Measurements from ENCODE around the gene FBXL7. TPM values are rescaled to one million over a fixed set of nuclear protein-coding genes. Genes with fewer than 3 reads are reported as not detected.

Gene FBXL7
- total and polyA plus RNA-seq, 5 donors, result 10.2 to 22.2 (median 17.9) TPM

GRCh38 chr5:15734058-15734457 lies 234.1 kb downstream of the FBXL7 start:
- DNase-seq, result peak in 1 of 3 donors; percentile 50
- intact Hi-C loops (cut with DNase I), result no loop called here

GRCh38 chr5:15737036-15737821 lies 237.2 kb downstream of the FBXL7 start:
- peak; percentile 18 to 44 for ATAC-seq
- H3K27me3 ChIP-seq (ENCODE audit: control insufficient read depth, insufficient read depth), result no peaks in the 10 kb centered on the region
- no peaks in the 10 kb centered on the region for H3K9me3 ChIP-seq (ENCODE audit: control insufficient read depth, low read length)
- no peak overlapping the region for H3K4me3 ChIP-seq (ENCODE audit: low read length)
- WGBS, result 56% methylated on average over 8 of the region's 8 CpGs
- DNase-seq, result no peak
- peaks cover 5% of the 10 kb centered on the region for H3K4me1 ChIP-seq (ENCODE audit: control insufficient read depth, insufficient read depth, low read length)
- intact Hi-C loops (cut with DNase I), result no loop called here
- H3K27ac ChIP-seq (ENCODE audit: low read length), result no peak overlapping the region

More at GRCh38 chr5:15734058-15734457, 234.1 kb downstream of the FBXL7 start:
- no peak overlapping the region for H3K4me3 ChIP-seq (ENCODE audit: low read length)
- 92% methylated on average over 7 of the region's 7 CpGs for WGBS
- peaks cover 5% of the 10 kb centered on the region for H3K4me1 ChIP-seq (ENCODE audit: control insufficient read depth, insufficient read depth, low read length)
- no peak for ATAC-seq
- no peak overlapping the region for H3K27ac ChIP-seq (ENCODE audit: low read length)
- no peaks in the 10 kb centered on the region for H3K9me3 ChIP-seq (ENCODE audit: control insufficient read depth, low read length)
- H3K27me3 ChIP-seq (ENCODE audit: control insufficient read depth, insufficient read depth), result no peaks in the 10 kb centered on the region

GRCh38 chr5:15737871-15738664 lies 238.1 kb downstream of the FBXL7 start:
- WGBS, result 42% methylated on average over 5 of the region's 5 CpGs
- no peaks in the 10 kb centered on the region for H3K9me3 ChIP-seq (ENCODE audit: control insufficient read depth, low read length)
- peaks cover 5% of the 10 kb centered on the region for H3K4me1 ChIP-seq (ENCODE audit: control insufficient read depth, insufficient read depth, low read length)
- H3K27ac ChIP-seq (ENCODE audit: low read length), result no peak overlapping the region
- peak; percentile 70 for ATAC-seq
- intact Hi-C loops (cut with DNase I), result no loop called here
- DNase-seq, result no peak
- no peaks in the 10 kb centered on the region for H3K27me3 ChIP-seq (ENCODE audit: control insufficient read depth, insufficient read depth)
- no peak overlapping the region for H3K4me3 ChIP-seq (ENCODE audit: low read length)

GRCh38 chr5:15740383-15740782 lies 240.4 kb downstream of the FBXL7 start:
- Histone ChIP-seq H3K9me3 (ENCODE audit: control insufficient read depth, low read length) (no peaks in the 10 kb centered on the region), H3K27me3 (ENCODE audit: control insufficient read depth, insufficient read depth) (no peaks in the 10 kb centered on the region), H3K27ac (ENCODE audit: low read length) (no peak overlapping the region), H3K4me1 (ENCODE audit: control insufficient read depth, insufficient read depth, low read length) (peaks cover 5% of the 10 kb centered on the region), H3K4me3 (ENCODE audit: low read length) (no peak overlapping the region)
- ATAC-seq (no peak), DNase-seq (no peak)
- intact Hi-C loops (cut with DNase I), result no loop called here

- WGBS, result 66% methylated on average over 5 of the region's 5 CpGs
- DNase-seq, result no peak
- no peak overlapping the region for H3K4me3 ChIP-seq (ENCODE audit: low read length)
- intact Hi-C loops (cut with DNase I), result no loop called here
- no peaks in the 10 kb centered on the region for H3K9me3 ChIP-seq (ENCODE audit: control insufficient read depth, low read length)
- H3K27ac ChIP-seq (ENCODE audit: low read length), result no peak overlapping the region
- peaks cover 5% of the 10 kb centered on the region for H3K4me1 ChIP-seq (ENCODE audit: control insufficient read depth, insufficient read depth, low read length)
- no peak for ATAC-seq
- no peaks in the 10 kb centered on the region for H3K27me3 ChIP-seq (ENCODE audit: control insufficient read depth, insufficient read depth)
Observed at GRCh38 chr5:15741591-15741990, 241.6 kb downstream of the FBXL7 start.

GRCh38 chr5:15746833-15747232 lies 246.9 kb downstream of the FBXL7 start:
- Histone ChIP-seq H3K4me3 (ENCODE audit: low read length) (no peak overlapping the region), H3K27ac (ENCODE audit: low read length) (no peak overlapping the region), H3K9me3 (ENCODE audit: control insufficient read depth, low read length) (no peaks in the 10 kb centered on the region), H3K27me3 (ENCODE audit: control insufficient read depth, insufficient read depth) (no peaks in the 10 kb centered on the region), H3K4me1 (ENCODE audit: control insufficient read depth, insufficient read depth, low read length) (no peaks in the 10 kb centered on the region)
- ATAC-seq (no peak), DNase-seq (no peak)
- intact Hi-C loops (cut with DNase I), result no loop called here
- whole genome bisulfite sequencing, result 80% methylated on average over 2 of the region's 2 CpGs

GRCh38 chr5:15748266-15748665 lies 248.3 kb downstream of the FBXL7 start:
- no peaks in the 10 kb centered on the region for H3K9me3 ChIP-seq (ENCODE audit: control insufficient read depth, low read length)
- intact Hi-C loops (cut with DNase I), result no loop called here
- no peak overlapping the region for H3K27ac ChIP-seq (ENCODE audit: low read length)
- ATAC-seq (no peak), DNase-seq (no peak)
- 81% methylated on average over 2 of the region's 2 CpGs for WGBS
- H3K27me3 ChIP-seq (ENCODE audit: control insufficient read depth, insufficient read depth), result no peaks in the 10 kb centered on the region
- no peak overlapping the region for H3K4me3 ChIP-seq (ENCODE audit: low read length)
- H3K4me1 ChIP-seq (ENCODE audit: control insufficient read depth, insufficient read depth, low read length), result no peaks in the 10 kb centered on the region

GRCh38 chr5:15752663-15753285 lies 252.8 kb downstream of the FBXL7 start:
- Histone ChIP-seq H3K27me3 (ENCODE audit: control insufficient read depth, insufficient read depth) (no peaks in the 10 kb centered on the region), H3K4me1 (ENCODE audit: control insufficient read depth, insufficient read depth, low read length) (no peaks in the 10 kb centered on the region), H3K9me3 (ENCODE audit: control insufficient read depth, low read length) (no peaks in the 10 kb centered on the region), H3K27ac (ENCODE audit: low read length) (no peak overlapping the region), H3K4me3 (ENCODE audit: low read length) (peak overlapping the region; percentile 31)
- 12% methylated on average over 10 of the region's 10 CpGs for WGBS
- DNase-seq (peak; percentile 76 to 93 (median 88)), ATAC-seq (peak; percentile 97)
- intact Hi-C loops (cut with DNase I), result no loop called here

GRCh38 chr5:15753752-15754151 lies 253.8 kb downstream of the FBXL7 start:
- DNase-seq, result no peak
- no peaks in the 10 kb centered on the region for H3K9me3 ChIP-seq (ENCODE audit: control insufficient read depth, low read length)
- H3K27me3 ChIP-seq (ENCODE audit: control insufficient read depth, insufficient read depth), result no peaks in the 10 kb centered on the region
- H3K27ac ChIP-seq (ENCODE audit: low read length), result no peak overlapping the region
- ATAC-seq, result no peak
- H3K4me3 ChIP-seq (ENCODE audit: low read length), result no peak overlapping the region
- H3K4me1 ChIP-seq (ENCODE audit: control insufficient read depth, insufficient read depth, low read length), result no peaks in the 10 kb centered on the region
- intact Hi-C loops (cut with DNase I), result no loop called here
- 91% methylated on average over 1 of the region's 1 CpG for WGBS

GRCh38 chr5:15757103-15757502 lies 257.1 kb downstream of the FBXL7 start:
- DNase-seq (no peak), ATAC-seq (no peak)
- intact Hi-C loops (cut with DNase I), result no loop called here
- Histone ChIP-seq H3K9me3 (ENCODE audit: control insufficient read depth, low read length) (no peaks in the 10 kb centered on the region), H3K27me3 (ENCODE audit: control insufficient read depth, insufficient read depth) (no peaks in the 10 kb centered on the region), H3K27ac (ENCODE audit: low read length) (no peak overlapping the region), H3K4me3 (ENCODE audit: low read length) (no peak overlapping the region), H3K4me1 (ENCODE audit: control insufficient read depth, insufficient read depth, low read length) (no peaks in the 10 kb centered on the region)
- WGBS, result 80% methylated on average over 1 of the region's 1 CpG

- Histone ChIP-seq H3K9me3 (ENCODE audit: control insufficient read depth, low read length) (no peaks in the 10 kb centered on the region), H3K27me3 (ENCODE audit: control insufficient read depth, insufficient read depth) (no peaks in the 10 kb centered on the region), H3K4me3 (ENCODE audit: low read length) (no peak overlapping the region), H3K4me1 (ENCODE audit: control insufficient read depth, insufficient read depth, low read length) (no peaks in the 10 kb centered on the region), H3K27ac (ENCODE audit: low read length) (no peak overlapping the region)
- 70% methylated on average over 8 of the region's 8 CpGs for WGBS
- intact Hi-C loops (cut with DNase I), result no loop called here
- ATAC-seq (no peak), DNase-seq (no peak)
Observed at GRCh38 chr5:15757619-15758018, 257.6 kb downstream of the FBXL7 start.

All from right cardiac atrium (tissue), 5 donors.